ENCODE results near the gene SNTA1.
"Not testable (repeated sequence)": the region's sequence is repeated elsewhere in the genome, so short reads cannot be mapped to it uniquely, and the experiment has no call there.

The SNTA1 gene

GRCh38 chr20:33391722-33392415, 51.7 kb downstream of the SNTA1 start:
- DNase-seq (ENCODE audit: low read depth, low spot score), result peak; percentile 87
- no peak overlapping the region for H3K4me3 ChIP-seq (ENCODE audit: low read depth, low read length)
- TF ChIP-seq CTCF (IDR thresholded peaks at IDR 0.05; ENCODE audit: insufficient read depth, low read length, missing control alignments), result no peak
- ChIA-PET POLR2A (no interaction called here), CTCF (interaction anchor here (1.0 to 2.4 kb wide), 4 partner anchors 8 to 277 kb away, joined by 3 to 6 read pairs (median 3); partner anchors contain the start of gene CDK5RAP1)

DNA sequence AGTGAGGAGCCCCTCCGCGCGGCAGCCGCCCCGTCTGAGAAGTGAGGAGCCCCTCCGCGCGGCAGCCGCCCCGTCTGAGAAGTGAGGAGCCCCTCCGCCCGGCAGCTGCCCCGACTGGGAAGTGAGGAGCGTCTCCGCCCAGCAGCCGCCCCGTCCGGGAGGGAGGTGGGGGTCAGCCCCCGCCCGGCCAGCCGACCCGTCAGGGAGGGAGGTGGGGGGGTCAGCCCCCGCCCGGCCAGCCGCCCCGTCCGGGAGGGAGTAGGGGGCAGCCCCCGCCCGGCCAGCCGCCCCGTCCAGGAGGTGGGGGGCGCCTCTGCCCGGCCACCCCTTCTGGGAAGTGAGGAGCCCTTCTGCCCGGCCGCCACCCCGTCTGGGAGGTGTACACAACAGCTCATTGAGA, 54.2 kb downstream of the SNTA1 start:
- CTCF ChIA-PET; POLR2A ChIA-PET; DNase-seq (ENCODE audit: low read depth, low spot score); H3K4me3 ChIP-seq (ENCODE audit: low read depth, low read length): not testable (repeated sequence)

DNA sequence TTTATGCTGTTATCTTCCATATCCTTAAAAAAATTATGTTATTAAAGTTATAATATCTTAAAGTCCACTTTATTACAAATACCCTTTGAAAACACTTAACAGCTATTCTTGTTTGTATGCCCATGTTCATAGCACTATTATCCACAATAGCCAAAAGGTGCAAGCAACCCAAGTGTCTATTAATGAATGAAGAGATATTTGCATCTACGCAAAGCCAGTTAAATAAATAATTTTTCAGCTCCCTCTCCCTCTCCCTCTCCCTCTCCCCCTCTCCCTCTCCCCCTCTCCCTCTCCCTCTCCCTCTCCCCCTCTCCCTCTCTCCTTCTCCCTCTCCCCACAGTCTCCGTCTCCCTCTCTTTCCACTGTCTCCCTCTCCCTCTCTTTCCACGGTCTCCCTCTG, 55.3 kb downstream of the SNTA1 start:
- POLR2A ChIA-PET, result no interaction called here
- DNase-seq (ENCODE audit: low read depth, low spot score), result no peak
- CTCF ChIA-PET, result no interaction called here
- H3K4me3 ChIP-seq (ENCODE audit: low read depth, low read length), result no peak overlapping the region
- no peak for TF ChIP-seq CTCF (IDR thresholded peaks at IDR 0.05; ENCODE audit: insufficient read depth, low read length, missing control alignments)

GRCh38 chr20:33387177-33387576, 56.4 kb downstream of the SNTA1 start:
- no peak for TF ChIP-seq CTCF (IDR thresholded peaks at IDR 0.05; ENCODE audit: insufficient read depth, low read length, missing control alignments)
- CTCF ChIA-PET, result interaction anchor here (0.8 kb wide), 1 partner anchor 9 kb away, joined by 4 read pairs; no protein-coding TSS in a partner anchor
- POLR2A ChIA-PET, result no interaction called here
- H3K4me3 ChIP-seq (ENCODE audit: low read depth, low read length), result no peak overlapping the region
- DNase-seq (ENCODE audit: low read depth, low spot score), result no peak

DNA sequence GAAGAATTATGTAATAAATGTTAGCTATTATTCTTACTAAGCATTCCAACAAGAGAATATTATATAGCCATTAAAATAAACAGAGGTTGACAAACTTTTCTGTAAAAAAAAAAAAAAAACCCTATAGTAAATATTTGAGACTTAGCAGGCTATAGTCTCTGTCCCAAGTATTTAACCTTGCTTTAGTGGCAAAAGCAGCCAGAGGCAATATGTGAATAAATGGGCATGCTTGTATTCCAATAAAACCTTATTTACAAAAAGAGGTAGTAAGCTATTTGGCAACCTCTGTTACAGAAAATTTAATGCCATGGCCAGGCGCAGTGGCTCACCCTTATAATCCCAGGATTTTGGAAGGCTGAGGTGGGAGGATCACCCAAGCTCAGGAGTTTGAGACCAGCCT, 56.9 kb downstream of the SNTA1 start:
- no peak for DNase-seq (ENCODE audit: low read depth, low spot score)
- TF ChIP-seq CTCF (IDR thresholded peaks at IDR 0.05; ENCODE audit: insufficient read depth, low read length, missing control alignments), result no peak
- ChIA-PET CTCF (interaction anchor here (0.8 kb wide), 1 partner anchor 9 kb away, joined by 4 read pairs; no protein-coding TSS in a partner anchor), POLR2A (no interaction called here)
- H3K4me3 ChIP-seq (ENCODE audit: low read depth, low read length), result no peak overlapping the region

GRCh38 chr20:33377366-33377765, 66.2 kb downstream of the SNTA1 start:
- ChIA-PET CTCF (interaction anchor here (0.9 kb wide), 2 partner anchors 14 to 752 kb away, joined by 3 read pairs; no protein-coding TSS in a partner anchor), POLR2A (interaction anchor here (0.5 kb wide), 1 partner anchor 67 kb away, joined by 4 read pairs; the partner anchor contains the start of gene SNTA1)
- no peak for TF ChIP-seq CTCF (IDR thresholded peaks at IDR 0.05; ENCODE audit: insufficient read depth, low read length, missing control alignments)

More at GRCh38 chr20:33377366-33377765, 66.2 kb downstream of the SNTA1 start:
- no peak for DNase-seq (ENCODE audit: low read depth, low spot score)
- no peak overlapping the region for H3K4me3 ChIP-seq (ENCODE audit: low read depth, low read length)
